Myocyte (in vitro differentiated cells): ENCODE results near the gene STK32B. TPM values are rescaled to one million over a fixed set of nuclear protein-coding genes. Genes with fewer than 3 reads are reported as not detected.

Experiments
- DNase-seq: peaks from one replicate; pipeline ENCODE4 v3.0.0-alpha.2; 2012; ENCODE audit warnings: low read depth
- total RNA-seq: library from RNA; depleted of rRNA; stranded (reverse); fragments of >200 nt; gene quantifications from 2 replicates; pipeline ENCODE4 v1.2.3, GENCODE V29; 2014

STK32B gene
- total RNA-seq, 1 donor from 2014 or later, result 0.29 TPM

DNA sequence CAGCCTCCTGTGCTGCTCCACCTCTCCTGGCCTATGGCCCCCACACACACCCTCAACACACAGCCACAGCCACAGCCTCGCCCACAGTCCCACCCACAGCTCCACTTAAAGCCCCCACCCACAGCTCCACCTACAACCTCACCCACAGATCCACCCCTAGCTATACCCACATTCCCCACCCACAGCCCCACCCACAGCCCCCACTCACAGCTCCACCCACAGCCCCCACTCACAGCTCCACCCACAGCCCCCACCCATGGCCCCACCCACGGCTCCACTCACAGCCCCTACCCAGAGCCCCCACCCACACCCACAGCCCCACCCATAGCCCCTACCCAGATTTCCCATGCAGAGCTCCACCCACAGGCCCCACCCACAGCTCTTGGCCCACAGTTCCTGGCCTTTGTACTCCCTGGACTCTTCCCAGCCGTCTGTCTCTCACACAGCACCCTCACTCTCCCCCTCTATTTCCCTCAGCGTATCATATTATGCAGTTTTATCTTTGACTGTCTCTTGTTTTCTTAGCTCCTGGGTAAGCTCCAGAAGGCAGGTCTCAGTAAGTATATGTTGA lies 334.5 kb downstream of the STK32B start:
- no peak for DNase-seq

DNA sequence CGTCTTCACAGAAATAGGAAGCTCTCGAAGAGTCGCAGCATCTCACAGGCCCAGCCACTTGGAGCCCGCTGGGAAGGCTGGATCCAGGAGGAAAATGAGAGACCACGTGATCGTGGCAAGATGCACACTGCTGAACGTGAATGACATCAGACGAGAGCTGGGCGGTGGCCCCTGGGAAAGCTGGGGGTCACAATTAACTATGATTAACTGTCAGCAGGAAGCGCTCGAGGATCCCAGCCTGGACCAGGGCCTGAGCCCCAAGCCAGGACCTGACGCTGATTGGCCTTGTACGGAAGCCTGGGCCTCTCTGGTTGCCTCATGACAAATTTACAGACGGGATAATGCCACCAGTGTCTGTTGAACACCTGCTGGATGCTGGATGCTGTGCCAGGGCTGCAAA lies 335.6 kb downstream of the STK32B start:
- DNase-seq, result no peak

DNA sequence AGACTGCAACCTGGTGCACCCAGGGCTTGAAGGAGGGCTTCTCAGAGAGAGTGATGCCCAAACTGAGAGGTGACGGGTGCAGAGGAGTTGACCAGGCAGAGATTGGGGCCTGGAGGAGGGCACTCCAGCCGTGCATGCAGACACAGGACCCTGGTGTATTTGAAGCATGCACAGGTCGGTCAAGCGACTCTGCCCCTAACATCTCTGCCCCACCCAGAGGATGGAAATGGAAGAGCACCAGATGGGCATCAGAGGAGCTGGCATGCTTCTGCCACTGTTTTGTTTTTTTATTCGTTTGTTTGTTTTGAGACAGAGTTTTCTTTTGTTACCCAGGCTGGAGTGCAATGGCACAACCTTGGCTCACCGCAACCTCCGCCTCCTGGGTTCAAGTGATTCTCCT lies 336.2 kb downstream of the STK32B start:
- DNase-seq, result no peak

DNA sequence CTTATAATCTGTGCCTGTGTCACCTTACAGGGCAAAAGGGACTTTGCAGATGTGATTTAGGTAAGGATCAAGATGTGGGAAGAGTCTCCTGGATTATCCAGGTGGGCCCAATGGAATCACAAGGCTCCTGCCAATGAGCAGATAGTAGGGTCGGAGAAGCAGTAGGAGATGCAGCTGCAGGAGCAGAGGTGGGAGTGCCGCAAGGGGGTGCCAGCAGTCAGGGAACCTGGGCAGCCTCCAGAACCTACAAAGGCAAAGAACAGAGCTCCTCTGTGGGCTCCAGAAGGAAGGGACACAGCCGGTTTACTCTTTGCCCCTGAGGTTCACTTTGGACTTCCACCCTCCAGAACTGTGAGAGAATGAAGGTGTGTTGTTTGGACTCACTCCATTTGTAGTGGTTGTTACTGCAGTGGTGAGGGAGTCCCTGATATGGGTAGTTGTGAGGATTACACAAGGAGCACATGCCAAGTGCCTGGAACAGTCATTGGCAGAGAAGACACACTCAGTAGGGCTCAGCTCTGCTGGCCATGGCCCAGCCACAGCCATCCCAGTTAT lies 338.6 kb downstream of the STK32B start:
- no peak for DNase-seq

DNA sequence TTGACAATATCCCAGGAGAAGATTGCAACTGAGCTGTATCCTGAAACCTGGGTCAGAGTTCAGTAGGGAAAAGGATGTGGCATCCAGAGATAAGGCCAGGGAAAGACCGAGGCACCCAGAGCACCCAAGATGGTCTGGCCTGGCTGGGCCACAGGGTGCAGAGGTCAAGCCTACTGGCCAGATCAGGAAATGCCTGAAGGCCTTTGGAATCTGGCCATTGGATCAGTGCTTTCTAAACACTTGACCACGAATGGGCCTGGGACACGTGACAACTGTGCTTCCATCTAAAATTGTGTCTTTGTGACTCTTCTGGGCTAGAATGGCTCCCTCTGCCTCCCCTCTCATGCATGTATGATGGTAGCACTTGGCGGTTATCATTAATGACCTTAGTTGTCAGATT lies 340.2 kb downstream of the STK32B start:
- no peak for DNase-seq

DNA sequence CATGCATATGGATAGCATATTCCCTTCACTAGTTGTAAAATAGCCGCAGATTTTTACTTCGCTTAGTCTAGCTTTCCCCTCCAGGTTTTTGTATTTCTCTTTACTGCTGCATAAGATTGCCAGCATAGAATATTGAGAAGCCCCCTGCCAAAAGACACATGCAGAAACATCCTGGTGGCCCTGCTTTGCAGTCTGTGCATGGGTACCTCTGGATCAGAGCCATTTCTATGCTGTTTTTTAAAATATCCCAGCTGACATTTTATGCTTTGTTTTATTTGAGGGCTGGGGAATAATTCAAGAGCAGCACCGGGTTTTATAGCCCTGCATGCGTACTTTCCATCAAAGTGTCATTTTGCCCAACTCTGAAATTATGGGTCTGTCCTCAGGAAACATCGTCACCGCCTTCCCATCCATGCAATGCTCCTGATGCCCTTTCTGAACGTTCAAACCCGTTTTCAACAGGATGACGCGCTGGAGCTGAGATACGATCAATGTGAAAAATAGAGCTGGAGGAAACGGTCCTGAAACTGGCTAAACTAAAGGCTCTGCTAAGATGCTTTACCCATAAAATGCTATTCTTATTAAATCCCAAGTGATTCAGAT lies 342.7 kb downstream of the STK32B start:
- DNase-seq, result no peak

DNA sequence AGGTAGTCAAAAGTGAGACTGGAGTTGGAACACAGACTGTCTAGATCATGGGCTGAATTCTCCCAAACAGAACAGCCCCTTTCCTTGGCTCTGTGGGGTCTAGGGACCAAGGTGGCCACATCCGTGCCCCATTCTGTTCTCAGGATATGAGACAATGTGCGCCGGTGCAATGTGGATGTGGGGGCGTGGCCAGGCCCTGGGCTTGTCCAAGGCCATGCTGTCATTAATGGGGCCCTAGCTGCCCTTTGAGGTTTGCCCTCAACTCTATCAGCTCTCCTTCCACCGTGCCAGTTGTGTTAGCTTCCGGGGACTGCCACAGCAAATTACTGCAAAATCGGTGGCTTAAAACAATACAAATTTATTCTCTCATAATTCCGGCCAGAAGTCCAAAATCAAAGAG lies 344.5 kb downstream of the STK32B start:
- DNase-seq, result no peak

DNA sequence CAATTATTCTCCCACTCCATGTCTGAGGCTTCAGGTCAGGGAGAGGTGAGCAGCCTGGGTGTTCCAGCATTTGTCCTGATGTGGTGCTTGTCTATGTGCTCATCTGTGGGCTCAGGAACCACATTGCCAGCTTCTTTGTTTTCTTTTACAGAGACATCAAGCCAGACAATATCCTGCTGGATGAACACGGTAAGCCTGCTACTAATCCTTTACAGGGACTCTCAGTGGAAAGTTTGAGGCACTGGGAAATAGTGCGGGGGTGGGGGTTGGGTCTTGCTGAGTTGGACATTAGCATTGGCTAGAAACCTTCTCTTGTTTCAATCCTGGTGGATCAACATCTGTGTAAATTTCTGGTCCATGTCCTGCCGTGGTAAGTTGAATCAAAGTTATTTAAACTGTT lies 346.8 kb downstream of the STK32B start:
- no peak for DNase-seq

DNA sequence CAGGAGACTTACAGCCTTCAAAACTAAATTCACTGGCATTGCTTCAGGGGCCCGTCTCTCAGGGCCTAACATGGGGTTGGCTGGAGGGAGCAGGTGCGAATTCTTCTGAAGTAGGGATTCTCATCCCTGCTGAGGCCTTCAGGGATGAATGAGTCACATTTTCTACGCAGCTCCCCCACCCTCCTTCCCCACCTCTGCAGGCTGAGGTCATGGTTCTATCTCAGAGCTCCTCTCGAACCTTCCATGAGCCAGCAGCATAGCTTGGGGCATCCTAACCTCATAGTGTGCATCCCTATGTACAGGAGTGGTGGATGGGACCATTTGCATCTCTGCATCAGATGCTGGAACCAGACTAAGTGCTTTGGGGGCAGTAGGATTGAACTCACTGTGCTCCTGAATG lies 347.8 kb downstream of the STK32B start:
- no peak for DNase-seq

DNA sequence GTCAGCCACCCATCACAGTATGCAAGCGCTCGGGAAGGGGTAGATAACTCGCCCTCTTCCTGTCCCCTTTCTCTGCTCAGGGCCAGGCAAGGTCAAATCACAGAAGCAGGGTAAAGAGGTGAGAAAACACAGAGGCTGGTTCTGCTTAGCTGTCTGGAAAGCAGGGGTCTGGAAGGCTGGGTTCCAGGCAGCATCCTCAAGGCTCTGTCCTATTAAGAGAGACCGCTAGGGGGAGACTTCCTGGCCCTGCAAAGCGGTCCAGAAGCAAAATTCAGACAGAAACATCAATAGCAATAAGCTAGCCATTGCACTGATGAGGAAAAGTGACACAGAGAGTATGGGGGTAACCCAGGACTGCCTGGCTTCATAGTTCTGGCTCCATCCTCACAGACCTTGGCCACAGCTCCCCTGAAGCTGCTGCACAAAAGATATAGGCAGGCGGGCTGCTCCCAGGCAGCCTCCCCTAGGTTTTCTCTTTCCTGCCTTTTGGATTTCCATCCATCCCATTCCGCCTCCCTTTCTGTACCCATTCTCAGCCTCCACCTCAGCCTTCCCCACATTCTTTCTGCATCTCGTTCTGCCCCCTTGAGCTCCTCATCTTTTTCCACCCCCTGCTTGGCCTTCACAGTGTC lies 348.6 kb downstream of the STK32B start:
- DNase-seq, result peak; percentile 17

DNA sequence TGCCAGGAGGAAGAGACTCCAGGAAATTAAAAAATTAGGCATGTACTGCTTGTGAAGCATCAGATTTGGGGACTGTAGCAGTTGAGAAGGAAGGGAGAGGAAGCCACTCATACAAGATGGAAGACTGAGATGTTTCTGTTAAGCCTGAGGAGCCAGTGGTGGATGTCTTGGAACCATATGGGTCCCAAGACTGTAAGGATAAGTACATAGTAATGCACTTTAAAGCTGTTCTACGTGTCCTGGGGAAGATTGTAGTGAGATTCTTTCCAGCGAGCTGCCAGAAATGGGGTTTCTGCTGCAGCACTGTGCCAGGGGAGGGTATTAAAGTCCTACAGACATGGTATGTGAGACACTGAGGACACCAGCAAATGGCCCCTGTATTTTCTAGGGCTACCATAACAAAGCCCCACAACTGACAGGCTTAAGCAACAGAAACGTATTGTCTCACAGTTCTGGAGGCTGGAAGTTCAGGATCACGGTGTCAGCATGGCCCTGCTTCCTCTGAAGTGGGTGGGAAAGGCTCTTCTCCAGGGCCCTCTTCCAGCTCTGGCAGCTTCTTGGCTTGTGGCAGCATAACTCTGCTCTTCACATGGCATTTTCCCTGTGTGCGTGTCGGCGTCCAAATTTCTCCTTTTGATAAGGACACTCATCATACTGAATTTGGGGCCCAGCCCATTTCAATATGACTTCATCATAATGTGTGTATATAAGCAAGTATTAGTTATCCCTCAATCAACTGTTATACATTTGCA lies 352.6 kb downstream of the STK32B start:
- no peak for DNase-seq

DNA sequence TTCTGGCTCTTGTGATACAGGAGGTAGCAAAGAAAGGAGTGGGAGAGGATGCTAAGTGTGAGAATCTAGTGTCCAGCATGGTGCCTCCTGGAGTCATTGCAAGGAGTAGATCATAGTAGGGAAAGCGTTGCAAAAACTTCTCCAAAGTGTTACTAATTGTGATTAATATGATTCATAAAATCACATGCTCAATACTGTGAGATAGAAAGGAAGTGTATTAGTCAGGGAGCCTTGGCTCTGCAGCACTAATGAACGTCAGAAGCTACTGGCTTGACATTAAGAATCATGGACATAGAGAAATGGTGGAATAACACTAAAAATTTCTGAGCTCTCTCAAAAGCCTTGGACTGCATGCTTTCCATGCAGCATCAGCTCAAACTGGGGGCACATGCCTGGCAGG lies 358.0 kb downstream of the STK32B start:
- no peak for DNase-seq

DNA sequence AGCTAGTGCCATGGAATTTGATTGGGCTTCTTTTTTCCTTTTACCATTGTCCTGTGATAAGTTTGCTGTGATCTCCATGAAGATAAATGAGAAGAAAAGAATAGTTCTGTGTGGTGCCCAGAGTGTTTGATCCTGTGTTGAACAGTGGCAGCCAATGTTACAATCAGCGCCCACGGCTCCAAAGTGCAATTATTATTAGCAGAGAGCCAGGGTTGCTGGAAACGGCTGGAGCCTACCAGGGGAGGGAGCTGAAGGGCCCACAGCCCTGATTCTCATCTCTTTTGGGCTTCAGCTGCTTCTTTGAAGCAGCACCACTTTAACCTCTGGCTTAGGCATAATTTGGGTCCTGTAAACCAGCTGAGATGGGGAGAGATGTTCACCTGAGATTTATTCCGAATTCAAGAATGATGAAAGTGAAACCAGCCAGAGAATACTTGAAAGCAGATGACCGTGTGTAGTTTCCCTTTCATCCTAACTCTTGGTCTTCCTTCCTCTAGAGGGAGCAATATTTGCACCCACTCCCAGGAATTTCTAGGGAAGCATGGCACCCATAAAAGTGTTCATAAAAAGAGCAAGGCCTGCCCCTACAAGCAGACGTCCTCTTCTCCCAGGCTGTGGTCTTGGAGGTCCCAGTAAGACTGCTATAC lies 358.8 kb downstream of the STK32B start:
- peak; percentile 3 for DNase-seq

DNA sequence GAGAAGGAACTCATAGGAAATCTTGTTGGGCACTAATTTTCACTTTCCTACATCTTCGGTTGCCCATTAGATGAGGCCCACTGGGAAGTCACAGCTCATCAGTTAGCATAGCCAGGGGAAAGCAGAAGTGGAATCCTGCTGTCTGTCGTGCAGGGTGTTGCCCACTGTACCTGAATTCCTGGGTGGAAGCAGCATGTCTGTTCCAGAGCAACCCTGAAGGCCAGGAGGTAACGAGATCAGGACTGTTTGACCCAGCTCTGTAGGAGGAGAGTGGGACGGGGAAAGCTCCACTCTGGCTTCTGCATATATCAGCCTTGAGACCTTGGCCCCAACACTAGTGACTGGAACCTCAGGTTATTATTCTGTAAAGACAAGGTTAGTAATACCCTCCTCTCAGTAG lies 361.0 kb downstream of the STK32B start:
- no peak for DNase-seq

DNA sequence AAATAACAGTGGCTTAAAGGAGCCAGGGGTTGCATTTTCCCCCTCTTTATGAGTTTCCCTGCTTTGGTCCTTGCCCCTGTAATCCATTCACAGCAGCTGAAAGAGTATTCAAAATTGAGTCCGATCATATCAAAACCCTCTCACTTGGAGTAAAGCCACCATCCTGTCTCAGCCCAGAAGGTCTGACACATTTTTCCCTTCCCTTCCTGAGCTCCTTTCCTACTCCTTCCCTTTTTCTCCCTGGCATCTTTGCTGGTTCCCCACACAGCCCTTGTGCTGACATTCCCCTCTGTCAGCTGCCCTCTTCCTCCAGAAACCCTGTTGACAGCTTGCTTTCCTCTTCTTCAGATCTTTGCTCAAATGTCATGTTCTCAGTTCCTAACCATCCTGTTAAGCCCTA lies 361.5 kb downstream of the STK32B start:
- DNase-seq, result no peak

DNA sequence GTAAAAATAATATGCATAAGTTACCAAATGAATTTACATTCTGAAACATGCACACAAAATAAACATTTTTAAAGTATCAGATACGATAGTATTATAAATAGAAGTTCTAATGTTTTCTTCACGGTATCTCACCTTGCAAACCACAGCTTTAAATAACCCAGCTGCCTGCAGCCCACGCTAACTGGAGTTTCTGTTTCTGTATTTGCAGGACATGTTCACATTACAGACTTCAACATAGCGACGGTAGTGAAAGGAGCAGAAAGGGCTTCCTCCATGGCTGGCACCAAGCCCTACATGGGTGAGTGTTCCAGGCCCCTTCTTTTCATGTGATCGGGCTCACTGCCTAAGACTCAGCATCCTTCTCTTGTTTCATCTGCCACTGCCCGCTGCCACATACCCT lies 365.4 kb downstream of the STK32B start:
- DNase-seq, result no peak

DNA sequence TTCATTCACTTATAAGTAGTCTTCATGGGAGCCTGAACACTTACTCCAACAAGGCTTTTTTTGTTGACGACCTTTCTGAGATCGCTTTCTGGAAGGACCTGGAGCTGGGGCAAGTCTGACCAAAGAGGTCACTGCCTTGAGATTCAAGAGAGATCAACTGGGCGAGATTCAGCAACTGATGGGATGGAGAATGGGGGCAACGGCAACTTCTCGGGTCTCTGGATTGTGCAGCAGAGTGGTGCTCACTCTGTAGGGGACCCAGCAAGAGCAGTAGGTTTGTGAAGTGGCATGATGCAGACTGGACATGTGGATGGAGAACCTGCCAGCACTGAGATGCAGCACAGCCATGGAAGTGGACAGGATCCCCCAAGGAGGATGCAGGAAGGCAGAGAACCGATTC lies 369.0 kb downstream of the STK32B start:
- DNase-seq, result no peak

DNA sequence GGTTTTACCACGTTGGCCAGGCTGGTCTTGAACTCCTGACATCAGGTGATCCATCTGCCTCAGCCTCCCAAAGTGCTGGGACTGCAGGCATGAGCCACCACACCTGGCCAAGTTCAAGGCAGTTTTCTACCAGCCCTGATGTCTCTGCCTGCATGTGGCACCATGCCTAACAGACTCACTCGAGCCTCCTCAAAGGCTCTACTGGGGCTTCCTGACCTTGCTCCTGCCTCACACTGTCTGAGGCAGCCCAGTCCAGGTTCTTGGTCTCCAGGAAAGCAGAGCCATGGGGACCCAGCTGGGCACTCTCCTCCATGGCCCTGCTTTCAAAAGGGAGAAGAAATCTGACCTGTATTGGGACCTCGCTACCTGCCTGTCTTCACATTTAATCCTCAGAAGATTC lies 370.1 kb downstream of the STK32B start:
- no peak for DNase-seq

DNA sequence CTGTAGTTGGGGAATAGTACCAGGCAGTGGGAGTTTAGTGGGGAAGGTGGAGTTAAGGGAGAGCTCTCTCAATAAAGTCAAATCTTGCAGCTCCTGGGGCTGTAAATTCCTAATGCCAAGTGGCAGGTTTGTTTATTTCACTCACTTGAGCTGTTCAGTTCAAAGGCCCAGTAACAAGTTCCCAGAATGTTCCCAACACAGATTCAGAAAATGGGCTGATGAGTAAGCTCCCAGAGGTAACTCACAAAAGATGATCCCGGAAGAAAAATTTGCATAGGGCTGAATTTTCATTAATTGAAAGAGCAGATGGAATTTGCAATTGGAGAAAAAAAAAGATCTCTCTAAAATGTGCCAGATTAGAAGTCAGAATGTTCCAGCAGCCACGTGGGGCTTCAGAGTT lies 370.9 kb downstream of the STK32B start:
- DNase-seq, result no peak

DNA sequence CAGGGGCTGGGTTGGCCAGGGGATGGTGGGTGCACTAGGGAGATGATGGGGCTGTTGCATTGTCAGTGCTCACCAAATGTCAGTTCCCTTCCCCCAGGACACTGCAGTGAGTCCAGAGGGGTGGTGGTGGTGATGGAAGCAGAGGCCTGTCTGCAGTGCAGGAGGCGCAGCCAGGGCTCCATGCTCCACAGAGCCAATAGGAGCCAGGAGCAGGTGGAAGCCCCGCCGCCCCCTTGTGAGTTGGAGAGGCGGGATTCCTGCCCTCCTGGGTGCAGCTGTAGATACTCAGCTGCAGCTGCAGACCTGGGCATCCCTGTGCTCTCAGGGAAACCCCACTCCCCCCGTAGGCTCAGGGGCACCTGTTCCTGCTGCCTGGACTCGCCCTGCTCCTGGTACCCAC lies 372.4 kb downstream of the STK32B start:
- no peak for DNase-seq

DNA sequence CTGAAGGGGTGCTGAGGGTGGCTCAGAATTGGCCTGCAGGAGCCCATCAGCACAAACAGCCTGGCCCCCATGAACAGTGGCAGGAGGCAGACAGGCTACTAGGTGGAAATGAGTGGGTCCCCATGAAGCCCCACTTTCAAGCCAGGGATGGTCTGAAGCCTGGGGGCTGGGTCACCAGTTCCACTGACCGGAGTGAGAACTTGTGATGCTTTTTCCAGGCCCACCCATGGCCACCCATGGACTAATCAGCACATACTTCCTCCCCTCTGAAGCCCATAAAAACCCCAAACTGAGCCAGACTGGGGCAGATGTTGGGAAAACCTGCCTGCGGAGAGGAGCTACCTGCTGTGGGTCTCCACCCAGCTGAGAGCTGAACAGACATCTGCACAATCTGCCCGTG lies 372.9 kb downstream of the STK32B start:
- no peak for DNase-seq

DNA sequence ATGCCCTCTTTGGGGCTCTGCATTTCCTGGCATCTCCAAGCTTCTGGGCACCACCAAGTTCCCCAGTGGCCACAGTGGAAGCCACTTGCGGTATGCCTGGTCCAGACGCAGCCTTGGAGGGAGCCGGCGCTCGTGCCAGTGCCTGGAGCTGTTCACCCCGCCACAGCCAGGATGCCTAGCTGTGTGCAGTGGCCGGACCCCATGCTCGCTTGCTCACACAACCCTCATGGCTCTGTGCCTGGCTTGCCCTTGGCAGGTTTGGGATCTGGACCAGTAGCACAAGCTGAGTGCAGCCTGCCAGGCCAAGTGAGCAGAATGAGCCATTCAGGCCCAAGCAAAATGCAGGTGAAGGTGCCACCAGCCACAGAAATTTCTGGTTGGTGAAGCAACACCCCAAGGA lies 373.6 kb downstream of the STK32B start:
- no peak for DNase-seq
